HG03457 (cell line): Measurements from ENCODE around the gene CD4.

Source experiments
- ATAC-seq: cut with Tn5 transposase; IDR thresholded peaks from one replicate; pipeline ENCODE4 v1.9.1; 2021; ENCODE audit warnings: moderate number of reproducible peaks; ENCODE audit not compliant: unreplicated experiment

CD4 gene

DNA sequence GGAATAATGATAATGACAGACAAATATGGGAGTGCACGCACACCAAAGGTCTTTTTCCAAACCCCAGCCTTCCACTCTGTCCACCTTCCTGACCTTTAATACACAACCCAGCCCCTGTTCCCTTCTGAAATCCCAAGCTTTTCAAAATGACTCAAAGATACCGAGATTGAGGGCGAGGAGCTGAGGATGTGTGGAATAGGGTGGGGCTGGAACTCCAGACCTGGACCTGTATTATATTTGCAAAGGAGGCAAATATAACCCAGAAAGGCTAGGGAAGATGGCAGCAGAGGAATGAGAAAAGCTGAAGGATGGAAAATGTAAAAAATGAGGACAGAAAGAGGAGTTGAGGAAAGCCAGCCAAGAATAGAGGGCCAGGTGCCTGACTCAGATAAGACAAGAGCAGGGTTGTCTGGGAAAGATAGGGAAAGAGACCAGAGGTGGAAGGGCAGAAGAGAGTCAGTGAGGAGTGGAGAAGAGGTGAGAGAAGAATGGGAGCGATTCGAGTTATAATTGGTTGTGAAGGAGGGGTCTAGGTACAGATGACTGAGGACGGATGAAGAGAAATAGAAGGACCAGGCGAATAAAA is 24.2 kb upstream of the CD4 start:
- ATAC-seq = no peak

DNA sequence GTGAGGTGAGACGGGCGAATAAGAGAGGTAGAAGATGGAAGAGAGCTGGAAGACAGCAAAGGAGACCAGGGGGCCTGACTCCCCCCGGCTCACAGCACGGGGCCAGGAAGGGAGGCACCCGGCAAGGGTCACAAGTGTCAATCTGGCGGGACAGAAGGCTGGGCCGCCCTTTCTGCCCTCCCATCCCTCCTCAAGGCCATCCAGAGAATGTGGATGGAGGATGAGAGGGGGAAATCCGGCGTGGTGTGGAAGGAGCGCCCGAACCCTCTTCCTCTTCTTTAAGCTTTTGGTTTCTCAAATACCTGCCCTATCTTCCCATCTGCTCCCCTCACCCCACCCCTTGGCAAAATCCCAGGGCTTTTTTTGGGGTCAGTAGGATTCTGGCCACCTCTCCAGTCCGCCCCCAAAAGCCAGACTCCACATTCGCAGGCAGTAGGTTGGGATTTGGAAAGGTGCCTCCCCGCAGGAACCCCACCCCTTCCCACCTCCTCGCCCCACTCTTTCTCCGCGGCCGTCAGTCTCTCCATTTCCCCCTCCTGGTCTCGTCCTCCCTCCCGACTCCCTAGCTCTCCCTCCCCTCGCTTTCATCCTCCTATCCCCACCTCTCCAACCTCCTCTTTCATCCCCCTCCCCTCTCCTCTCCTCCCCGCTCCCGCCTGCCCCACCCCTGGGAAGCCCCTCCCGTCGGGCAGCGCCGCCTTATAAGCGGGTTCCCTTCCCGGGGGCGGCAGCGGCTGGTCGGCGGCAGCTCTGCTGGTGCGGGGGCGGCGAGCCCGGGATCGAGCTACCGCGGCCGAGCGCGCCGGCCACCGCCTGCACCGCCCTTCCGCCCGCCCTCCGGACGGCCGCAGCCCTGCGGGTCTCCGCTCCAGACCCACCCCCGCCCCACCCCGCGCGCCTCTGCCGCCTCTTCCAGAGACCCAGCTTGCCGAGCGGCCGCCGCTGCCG is 23.4 kb upstream of the CD4 start, which contains the start of gene PTMS:
PTMS (plus strand) TSS at position 730 of the 948 bp plus-strand sequence. CDS start 343 bp downstream, outside the sequence.
- ATAC-seq = no peak

DNA sequence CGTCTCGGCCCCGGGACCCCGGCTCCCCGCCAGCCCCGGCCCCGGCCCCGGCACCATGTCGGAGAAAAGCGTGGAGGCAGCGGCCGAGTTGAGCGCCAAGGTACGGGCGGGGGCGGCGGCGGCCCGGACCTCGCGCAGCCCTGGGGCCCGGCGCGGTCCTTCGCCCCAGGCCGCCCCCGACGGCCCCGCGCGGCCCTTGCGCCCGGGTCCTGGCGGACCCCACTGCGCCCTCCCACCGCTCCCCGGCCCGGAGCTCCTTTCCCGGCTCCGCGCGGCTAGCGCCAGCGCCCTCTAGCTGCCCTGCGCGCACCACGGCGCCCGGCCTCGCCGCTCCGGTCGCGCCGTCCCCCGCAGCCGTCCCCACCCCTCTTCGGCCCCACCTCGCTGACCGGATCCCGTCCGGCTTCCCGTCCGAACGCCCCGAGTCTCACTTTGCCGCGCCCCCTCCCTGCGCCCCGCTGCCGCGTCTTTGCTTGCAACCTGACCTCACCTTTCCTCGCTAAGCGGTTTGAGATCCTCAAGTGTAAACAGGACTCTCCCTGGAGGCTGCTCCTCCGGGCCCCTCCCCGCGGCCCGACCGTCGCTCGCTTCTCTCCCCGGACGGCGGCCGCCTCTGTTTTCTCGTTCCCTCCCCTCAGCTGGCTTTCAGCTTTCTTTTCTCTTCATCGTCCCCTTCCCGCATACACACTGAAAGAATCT is 22.5 kb upstream of the CD4 start:
- no peak for ATAC-seq

DNA sequence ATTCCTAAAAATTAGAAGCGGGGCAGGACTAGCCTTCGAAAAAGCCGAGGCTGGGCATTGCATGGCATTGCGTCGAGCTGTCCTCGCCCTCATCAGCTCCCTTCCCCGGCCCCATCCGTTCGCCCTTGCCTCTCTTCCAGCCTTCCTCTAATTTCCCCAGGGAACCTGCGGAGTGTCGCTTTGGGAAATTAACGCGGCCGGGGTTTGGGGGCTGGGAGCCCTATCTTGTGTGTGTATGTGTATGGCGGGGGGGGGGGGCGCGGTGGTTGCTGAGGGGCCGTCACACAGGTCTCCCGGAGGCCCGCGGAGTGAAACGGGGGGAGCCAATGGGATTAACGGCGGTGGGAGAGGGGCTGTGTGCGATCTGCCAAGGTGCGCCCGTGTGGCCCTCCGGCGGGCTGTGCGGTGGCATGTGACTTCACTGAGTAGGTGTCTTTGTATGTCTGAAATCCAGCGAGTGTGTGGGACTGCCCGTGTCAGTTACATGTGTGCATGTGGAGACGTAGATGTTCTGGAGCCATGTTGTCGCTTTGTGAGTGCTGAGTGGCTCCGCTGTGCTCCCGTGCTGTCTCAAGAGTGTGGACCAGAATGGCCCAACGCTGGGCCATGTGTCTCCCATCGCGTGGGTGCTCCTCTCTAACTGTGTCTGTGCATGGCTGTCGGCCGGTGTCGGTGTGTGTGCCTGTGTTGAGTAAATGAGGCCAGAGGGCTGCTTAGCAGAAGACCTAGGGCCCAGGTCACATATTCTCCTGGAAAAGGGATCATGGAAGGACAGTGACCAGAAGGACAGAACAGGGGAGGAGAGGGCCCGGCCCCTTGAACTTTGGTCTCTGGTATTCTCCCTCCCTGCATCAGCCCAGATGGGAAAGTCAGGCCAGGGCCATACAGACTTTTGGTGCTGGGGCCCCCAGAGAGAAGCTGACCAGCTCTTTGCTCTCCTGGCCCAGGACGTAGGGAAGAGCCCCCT is 21.7 kb upstream of the CD4 start:
- no peak for ATAC-seq

DNA sequence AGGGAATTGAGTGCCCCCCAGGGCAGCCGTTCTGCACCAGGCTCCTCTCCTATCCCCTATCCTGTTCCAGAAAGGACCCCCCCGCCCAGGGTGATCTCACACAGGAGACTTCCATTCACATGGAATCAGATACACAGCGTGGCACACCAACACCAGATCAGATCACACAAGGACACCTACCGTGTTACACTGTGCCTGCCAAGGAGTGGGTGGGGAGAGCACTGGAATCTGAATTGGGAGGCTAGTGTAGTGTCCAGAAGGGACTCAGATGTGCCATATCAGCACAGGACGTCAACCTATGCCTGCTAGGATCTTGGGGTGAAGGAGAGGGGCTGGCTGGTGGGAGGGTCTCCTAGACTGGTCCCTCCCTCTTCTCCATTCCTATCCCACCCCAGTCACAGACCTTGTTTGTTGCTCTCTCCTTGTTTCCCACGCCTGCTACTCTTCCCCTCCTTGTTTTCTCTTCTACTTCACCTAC is 20.9 kb upstream of the CD4 start:
- ATAC-seq = no peak

DNA sequence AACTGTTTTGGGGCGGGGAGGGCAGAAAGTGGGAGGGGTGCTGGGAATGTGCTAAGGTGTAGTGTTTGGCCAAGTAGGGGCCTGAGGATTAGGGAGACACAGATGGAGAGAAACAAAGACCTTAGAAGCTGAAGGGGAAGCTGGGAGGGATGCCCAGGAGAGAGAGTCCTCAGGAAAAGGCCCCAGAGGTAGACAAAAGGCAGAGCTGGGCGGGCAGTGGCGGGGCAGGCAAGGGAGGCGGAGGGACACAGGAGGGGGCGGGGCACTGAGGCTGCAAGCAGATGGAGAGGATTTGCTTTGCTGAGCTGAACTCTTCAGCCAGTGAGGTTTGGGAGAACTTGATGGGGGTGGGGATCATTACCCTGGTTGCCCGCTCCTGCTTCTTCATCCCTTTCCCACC is 20.3 kb upstream of the CD4 start:
- no peak for ATAC-seq

DNA sequence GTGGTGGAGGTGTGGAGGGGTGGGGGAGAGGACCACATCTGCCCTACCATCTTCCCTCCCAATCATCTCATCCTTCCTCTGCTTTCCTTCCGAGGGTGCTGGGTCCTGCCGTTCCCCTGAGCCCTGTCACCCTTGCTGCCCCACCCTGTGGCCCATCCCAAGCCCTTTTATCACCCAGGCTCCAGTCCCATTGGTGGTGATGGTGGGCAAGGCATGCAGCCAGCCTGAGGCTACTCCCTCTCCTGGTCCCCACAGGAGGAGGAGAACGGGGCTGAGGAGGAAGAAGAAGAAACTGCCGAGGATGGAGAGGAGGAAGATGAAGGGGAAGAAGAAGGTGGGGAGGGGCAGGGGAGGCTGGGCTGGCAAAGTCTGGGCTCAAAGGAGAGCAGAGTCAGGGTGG is 19.7 kb upstream of the CD4 start:
- no peak for ATAC-seq

DNA sequence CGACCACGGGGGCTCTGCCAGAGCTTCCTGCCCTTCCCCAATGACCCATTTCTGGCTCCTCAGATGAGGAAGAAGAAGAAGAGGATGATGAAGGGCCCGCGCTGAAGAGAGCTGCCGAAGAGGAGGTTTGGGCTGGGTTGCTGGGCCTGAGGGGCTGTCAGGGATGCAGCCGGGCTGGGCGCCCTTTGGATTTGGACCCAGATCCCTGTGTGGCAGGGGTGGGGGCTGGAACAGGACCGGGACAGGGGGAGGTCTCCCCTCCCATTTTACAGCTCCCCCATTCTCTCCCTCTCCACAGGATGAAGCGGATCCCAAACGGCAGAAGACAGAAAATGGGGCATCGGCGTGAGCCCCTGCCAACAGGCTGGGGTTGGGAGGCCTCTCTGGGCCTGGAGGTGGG is 19.2 kb upstream of the CD4 start:
- ATAC-seq = no peak

DNA sequence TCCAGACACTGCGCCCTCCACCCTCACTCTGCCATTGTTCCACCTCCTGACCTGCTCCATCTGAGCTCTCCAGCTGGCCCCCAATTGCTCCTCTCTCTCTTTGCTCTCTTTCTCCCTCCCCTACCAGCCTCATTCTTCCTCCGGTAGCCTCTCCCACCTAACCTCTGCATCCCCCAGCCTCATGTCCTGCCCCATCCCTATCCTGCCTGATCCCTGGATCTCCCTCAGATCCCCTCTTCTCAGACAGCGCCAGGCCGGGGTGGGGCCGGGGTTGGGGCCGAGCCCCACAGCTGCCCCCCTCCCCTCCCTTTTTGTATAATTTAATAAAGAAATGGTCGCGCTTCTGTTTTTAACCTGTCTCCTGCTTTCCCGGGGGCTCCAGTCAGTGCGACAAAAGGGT is 18.7 kb upstream of the CD4 start:
- ATAC-seq = no peak

DNA sequence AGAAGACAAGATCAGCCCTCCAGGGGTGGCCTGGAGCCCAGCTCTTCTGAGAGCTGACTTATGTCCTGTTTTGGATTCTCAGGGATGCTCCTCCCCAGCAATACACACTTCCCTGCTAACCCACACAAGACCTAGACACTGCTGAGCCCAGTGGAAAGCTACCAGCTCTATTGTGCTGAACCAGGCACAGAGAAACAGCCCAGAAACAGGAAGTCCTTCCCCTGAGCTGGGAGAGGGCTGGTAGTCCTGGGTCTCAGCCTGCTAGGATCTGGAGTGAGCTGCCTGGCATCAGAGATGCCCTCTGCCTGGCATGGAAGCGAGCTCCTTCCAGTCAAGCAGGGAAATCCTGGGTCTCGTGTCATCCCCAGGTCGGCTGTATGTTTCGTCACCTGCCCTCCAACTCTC is 18.2 kb upstream of the CD4 start:
- no peak for ATAC-seq

DNA sequence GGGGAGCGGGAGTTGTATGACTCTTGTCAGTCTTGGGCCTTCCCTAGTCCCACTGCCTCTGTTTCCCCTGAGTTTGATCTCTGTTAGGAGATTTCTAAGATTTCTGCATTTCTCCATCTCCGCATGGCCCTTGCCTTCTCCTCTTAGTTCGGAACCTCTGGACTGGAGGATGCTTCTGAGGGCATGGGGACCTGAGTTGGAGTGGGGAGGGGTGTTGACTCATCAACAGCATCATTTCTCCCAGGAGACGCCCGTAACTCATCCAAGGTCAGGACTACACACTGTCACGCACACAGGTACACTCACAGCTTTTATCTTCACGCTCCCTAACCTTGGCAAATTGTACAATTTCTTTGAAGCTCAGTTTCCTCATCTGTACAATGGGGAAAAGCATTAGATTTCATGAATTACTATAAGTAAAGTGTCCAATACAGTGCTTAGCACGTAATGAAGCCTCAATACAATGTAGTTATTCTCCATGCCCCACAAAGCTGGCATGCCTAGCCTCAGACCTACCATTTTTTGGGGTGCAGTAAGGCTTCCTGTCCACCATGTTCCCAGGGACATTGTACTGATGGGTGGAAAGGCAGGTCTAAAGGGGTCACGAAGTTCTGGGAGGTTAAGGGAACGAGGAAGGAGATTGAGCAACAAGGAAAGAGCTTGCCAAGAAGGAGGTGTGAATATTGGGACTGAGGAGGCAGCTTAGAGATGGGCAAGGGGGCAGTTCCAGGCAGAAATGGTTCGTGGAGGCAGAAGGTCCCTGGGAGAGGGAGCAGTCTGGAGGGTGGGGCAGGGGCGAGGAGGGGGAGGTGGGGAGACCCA is 17.6 kb upstream of the CD4 start:
- no peak for ATAC-seq

DNA sequence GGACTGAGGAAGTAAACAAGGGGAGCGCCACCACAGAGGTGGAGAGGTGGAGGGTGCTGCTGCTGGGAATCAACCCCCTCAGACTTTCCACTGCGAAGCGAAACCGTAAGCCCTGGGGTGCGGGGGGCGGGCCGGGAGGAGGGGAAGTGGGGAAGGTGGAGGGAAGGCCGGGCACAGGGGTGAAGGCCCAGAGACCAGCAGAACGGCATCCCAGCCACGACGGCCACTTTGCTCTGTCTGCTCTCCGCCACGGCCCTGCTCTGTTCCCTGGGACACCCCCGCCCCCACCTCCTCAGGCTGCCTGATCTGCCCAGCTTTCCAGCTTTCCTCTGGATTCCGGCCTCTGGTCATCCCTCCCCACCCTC is 17.0 kb upstream of the CD4 start, which contains the start of gene LAG3:
LAG3 (plus strand) TSS at position 190 of the 365 bp plus-strand sequence. CDS start 333 bp downstream, outside the sequence.
- no peak for ATAC-seq

DNA sequence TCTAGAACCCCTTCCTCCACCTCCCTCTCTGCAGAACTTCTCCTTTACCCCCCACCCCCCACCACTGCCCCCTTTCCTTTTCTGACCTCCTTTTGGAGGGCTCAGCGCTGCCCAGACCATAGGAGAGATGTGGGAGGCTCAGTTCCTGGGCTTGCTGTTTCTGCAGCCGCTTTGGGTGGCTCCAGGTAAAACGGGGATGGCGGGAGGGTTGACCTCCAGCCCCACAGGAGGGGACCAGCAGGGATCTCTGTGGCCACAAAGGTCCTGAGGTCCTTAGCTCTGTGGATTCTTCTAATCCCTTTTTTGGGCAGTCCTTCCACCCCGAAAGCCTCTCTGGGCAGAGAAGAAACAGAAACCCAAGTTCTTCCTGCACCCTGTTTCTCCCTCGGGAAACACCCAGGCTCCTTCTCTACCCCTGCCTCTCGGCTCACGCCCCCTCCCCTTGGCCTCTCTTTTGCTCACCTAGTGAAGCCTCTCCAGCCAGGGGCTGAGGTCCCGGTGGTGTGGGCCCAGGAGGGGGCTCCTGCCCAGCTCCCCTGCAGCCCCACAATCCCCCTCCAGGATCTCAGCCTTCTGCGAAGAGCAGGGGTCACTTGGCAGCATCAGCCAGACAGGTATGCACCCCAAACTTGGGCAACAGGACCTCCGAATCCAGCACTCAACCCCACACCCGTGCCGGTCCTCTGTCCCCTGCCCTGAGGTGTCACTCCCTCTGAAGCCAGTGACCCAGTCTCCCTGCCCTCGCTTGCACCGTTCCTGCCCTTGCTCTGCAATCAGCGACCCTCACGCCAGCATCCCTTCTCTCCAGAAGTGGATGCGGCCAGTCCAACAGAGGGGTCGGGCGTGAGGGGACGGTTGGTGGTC is 16.4 kb upstream of the CD4 start:
- no peak for ATAC-seq

DNA sequence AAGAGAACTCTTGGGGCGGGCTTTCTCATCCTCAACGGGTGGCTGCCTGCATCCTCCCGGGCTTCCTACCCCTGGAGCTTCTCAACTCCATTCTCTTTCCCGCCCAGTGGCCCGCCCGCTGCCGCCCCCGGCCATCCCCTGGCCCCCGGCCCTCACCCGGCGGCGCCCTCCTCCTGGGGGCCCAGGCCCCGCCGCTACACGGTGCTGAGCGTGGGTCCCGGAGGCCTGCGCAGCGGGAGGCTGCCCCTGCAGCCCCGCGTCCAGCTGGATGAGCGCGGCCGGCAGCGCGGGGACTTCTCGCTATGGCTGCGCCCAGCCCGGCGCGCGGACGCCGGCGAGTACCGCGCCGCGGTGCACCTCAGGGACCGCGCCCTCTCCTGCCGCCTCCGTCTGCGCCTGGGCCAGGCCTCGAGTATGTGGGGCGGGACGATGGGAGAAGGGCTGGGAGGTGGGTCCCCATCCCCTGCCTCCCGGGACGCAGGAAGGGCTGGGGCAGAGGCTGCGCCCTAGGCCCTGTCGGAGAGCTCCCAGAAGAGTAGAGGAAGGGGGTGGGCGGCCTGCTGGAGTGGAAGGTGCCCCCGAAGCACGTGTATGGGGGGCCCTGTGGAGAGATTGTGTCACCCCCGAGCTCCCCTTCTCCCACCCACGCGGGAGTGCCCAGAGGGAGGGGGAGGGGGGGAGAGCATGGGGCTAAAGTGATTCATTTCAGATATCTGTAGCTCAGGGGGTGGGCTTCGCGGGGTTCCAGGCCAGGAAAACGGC is 15.6 kb upstream of the CD4 start:
- no peak for ATAC-seq

DNA sequence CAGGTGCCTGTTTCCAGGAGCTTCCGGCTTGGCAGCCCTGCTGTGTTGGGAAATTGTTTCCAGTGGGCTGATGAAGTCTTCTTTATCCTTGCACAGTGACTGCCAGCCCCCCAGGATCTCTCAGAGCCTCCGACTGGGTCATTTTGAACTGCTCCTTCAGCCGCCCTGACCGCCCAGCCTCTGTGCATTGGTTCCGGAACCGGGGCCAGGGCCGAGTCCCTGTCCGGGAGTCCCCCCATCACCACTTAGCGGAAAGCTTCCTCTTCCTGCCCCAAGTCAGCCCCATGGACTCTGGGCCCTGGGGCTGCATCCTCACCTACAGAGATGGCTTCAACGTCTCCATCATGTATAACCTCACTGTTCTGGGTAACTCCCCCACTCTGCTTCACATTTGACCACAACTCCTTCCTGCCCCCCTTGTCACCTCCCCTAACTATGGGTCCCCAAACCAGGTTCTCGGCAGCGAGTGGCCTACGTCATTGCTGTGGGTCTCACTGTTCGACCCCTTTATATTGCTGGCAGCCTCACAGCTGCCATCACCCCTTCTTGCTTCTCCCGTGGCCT is 14.7 kb upstream of the CD4 start:
- ATAC-seq = no peak

DNA sequence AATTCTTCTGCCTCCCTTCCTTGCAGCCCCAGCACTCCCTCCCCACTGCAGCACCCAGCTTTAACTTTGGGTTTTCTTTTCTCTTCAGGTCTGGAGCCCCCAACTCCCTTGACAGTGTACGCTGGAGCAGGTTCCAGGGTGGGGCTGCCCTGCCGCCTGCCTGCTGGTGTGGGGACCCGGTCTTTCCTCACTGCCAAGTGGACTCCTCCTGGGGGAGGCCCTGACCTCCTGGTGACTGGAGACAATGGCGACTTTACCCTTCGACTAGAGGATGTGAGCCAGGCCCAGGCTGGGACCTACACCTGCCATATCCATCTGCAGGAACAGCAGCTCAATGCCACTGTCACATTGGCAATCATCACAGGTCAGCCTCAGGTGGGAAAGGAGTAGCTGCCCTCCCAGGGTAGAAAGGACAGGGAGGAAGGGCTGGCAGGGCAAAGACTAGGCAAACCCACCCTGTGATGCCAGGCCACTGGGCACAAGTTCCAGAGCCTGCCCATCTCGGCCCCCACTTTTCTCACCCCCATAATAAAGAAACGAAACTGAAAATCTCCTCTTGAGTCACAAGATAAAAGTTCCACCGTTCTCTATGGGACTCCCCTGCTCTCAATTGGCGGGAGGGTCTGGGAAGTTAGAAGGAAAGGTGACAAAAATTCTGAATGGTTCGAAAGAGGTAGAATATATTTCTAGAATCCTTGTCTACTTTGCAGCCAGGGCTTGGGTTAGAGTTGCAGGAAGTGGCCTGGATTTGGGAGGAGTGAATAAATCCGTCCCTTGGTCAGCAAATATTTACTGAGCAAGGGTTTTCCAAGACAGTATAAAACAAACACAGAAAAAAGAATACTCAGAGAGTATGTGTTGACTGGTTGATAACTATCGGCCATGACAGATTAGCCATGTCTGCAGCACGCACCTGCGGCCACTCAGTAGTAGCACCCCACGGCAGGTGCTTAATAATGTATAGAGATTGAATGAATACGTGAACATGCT is 13.8 kb upstream of the CD4 start:
- ATAC-seq = no peak
